Retinal pigment epithelial cell (primary cell): ENCODE measurements around the gene OR2B6.
"Not testable (repeated sequence)": the region's sequence is repeated elsewhere in the genome, so short reads cannot be mapped to it uniquely, and the experiment has no call there.

Experiments used
- DNase-seq: peaks from one replicate; pipeline ENCODE4 v3.0.0-alpha.2; 2010; ENCODE audit warnings: low read depth
- H3K4me3 ChIP-seq: 2 replicates; pipeline ENCODE4 v1.5.1; 2011; ENCODE audit warnings: mild to moderate bottlenecking, low read length, control low read depth, moderate library complexity
- CTCF ChIP-seq: conservative IDR thresholded peaks from 2 replicates; pipeline ENCODE4 v1.5.1; 2011; ENCODE audit warnings: low read depth, low read length, control low read depth, inconsistent platforms

OR2B6 gene

DNA sequence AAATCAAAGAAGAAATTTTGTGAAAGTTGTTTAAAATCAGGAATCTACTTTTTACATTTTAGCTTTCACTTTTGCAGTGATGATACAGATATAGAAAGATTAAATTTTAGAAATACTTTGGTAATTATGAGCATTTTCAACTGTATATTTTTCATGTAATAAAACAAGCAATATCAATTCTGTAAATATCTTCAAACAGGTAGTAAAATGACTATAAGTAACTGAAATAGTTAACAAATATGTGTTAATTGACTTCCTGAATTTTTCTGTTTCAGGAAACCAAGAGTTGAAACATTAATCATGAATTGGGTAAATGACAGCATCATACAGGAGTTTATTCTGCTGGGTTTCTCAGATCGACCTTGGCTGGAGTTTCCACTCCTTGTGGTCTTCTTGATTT, at the start of gene OR2B6:
Gene OR2B6 (plus strand): TSS at position 301 of the 400 bp plus-strand sequence. CDS start 0 bp downstream, at position 301.
- no peak within 1 kb of the TSS for H3K4me3 ChIP-seq
- no peak for TF ChIP-seq CTCF
- no peak for DNase-seq

DNA sequence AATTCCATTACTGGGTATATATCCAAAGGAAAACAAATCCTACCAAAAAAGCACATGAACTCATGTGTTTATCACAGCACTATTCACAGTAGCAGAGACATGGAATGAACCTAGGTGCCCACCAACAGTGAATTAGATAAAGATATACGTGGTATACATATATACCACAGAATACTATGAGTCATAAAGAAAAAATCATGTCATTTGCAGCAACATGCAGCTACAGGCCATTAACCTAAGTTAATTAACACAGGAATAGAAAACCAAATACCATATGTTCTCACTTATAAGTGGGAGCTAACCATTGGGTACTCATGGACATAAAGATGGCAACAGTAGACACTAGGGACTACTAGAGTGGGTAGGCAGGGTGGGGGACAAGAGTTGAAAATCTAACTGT, 49.0 kb upstream of the OR2B6 start:
- H3K4me3 ChIP-seq: no peak overlapping the region
- no peak for DNase-seq
- no peak for TF ChIP-seq CTCF

DNA sequence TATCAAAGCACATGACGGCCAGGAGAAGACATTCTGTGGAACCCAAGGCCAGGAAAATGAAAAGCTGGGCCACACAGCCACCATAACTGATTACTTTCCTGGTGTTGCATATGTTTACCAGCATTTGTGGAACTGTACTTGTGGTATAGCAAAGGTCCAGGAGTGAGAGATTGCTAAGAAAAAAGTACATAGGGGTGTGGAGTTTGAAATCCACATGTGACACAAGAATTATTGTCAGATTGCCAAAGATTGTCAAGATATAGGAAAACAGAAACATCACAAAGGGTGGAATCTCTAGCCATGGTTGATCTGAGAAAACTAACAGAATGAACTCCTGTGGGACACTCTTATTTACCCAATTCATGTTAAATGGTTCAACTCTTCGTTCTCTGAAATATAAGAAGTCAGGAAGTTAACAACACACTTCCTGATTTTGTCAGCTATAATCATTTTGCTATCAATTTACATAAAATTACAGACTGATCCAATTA, 45.0 kb upstream of the OR2B6 start, which contains the start of gene OR2B2:
Gene OR2B2 (minus strand): TSS at position 441 of the 491 bp plus-strand sequence. CDS start 77 bp downstream, at position 364.
- no peak for TF ChIP-seq CTCF
- DNase-seq: no peak
- no peak within 1 kb of the TSS for H3K4me3 ChIP-seq

- DNase-seq: no peak
- no peak for TF ChIP-seq CTCF
- H3K4me3 ChIP-seq: no peak overlapping the region
These were observed 34.1 kb upstream of the OR2B6 start for GRCh38 chr6:27922949-27923348.

DNA sequence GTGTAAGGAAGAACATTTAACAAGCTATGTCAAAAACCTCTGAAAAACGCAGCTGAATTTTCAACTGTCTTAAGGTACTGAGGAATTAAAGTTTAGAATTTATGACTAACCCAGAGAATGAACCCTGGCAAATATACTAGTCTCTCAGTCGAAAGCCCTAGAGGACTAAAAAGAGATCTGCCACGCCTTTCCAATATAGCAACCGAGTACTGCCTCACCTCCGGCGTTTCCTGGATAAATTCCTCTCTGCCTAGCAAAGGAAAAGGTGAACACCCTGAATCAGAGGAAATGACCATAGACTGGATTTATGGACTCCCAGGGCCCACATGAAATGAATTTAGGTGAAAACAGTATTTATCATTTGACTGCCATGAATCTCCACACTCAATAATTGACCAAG, 32.9 kb upstream of the OR2B6 start:
- no peak overlapping the region for H3K4me3 ChIP-seq
- no peak for TF ChIP-seq CTCF
- no peak for DNase-seq

GRCh38 chr6:27928041-27928440, 29.0 kb upstream of the OR2B6 start:
- DNase-seq, H3K4me3 ChIP-seq: not testable (repeated sequence)

- H3K4me3 ChIP-seq, DNase-seq: not testable (repeated sequence)
These were observed 27.1 kb upstream of the OR2B6 start for GRCh38 chr6:27929930-27930329.

DNA sequence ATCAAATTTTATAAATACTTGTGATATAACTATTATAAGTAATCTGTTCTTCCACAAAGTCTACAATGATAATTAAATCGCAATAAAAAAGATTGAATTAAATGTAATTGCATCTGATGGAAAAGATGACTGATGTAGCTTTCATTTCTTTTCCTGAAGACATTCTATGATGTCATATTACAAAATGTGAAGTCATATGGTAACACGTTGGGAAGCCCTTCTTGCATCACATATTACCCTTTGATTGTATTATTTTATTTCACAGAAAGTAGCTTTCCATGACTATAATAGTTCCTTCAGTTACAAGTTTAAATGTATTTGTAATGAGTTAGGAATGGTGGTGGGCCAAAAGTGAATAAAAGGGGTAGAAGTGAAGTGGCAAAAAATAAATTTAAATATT, 25.8 kb upstream of the OR2B6 start:
- no peak for DNase-seq
- no peak overlapping the region for H3K4me3 ChIP-seq
- no peak for TF ChIP-seq CTCF
